ENCODE data around the gene SPAG6. TPM values are rescaled to one million over a fixed set of nuclear protein-coding genes. Genes with fewer than 3 reads are reported as not detected.

The SPAG6 gene
- total RNA-seq, 1 donor, result not detected

DNA sequence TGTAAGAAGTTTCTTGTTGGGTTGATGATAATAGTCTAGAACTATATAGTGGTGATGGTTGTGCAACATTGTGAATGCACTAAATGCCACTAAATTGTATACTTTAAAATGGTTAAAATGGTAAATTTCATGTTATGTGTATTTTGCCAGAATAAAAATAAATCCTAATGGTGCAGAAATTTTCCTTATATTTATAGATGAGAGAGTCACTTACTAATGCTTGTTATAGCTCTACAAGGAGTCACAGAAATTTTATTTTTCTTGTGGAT, 21.1 kb downstream of the SPAG6 start:
- no peak for TF ChIP-seq CTCF (IDR thresholded peaks at IDR 0.05; ENCODE audit: insufficient read depth, low read depth, low read length)

GRCh38 chr10:22366771-22367170, 21.5 kb downstream of the SPAG6 start:
- DNase-seq (ENCODE audit: low read depth), result no peak
- no peak for TF ChIP-seq CTCF (IDR thresholded peaks at IDR 0.05; ENCODE audit: insufficient read depth, low read depth, low read length)
- no peak overlapping the region for H3K4me3 ChIP-seq (ENCODE audit: low read depth, low read length)

More for the DNA sequence above, 21.1 kb downstream of the SPAG6 start:
- H3K4me3 ChIP-seq (ENCODE audit: low read depth, low read length), result no peak overlapping the region
- no peak for DNase-seq (ENCODE audit: low read depth)

GRCh38 chr10:22367471-22367870, 22.2 kb downstream of the SPAG6 start:
- no peak overlapping the region for H3K4me3 ChIP-seq (ENCODE audit: low read depth, low read length)
- TF ChIP-seq CTCF (IDR thresholded peaks at IDR 0.05; ENCODE audit: insufficient read depth, low read depth, low read length), result no peak
- no peak for DNase-seq (ENCODE audit: low read depth)

DNA sequence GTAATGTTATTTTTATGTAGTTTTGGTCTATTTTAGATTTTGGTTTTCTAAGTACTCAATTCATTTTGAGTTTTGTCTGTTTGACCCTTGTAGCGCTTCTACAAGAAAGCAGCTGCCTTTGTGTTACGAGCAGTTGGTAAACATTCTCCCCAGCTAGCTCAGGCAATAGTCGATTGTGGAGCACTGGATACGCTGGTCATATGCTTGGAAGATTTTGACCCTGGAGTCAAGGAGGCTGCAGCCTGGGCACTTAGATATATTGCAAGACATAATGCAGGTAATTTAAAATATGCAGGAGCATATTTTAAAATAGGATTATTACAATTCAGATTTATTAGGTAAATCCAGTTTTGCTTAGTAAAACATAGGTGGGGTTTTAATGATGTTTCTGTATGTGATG, 23.1 kb downstream of the SPAG6 start:
- H3K4me3 ChIP-seq (ENCODE audit: low read depth, low read length), result no peak overlapping the region
- no peak for DNase-seq (ENCODE audit: low read depth)
- TF ChIP-seq CTCF (IDR thresholded peaks at IDR 0.05; ENCODE audit: insufficient read depth, low read depth, low read length), result no peak

DNA sequence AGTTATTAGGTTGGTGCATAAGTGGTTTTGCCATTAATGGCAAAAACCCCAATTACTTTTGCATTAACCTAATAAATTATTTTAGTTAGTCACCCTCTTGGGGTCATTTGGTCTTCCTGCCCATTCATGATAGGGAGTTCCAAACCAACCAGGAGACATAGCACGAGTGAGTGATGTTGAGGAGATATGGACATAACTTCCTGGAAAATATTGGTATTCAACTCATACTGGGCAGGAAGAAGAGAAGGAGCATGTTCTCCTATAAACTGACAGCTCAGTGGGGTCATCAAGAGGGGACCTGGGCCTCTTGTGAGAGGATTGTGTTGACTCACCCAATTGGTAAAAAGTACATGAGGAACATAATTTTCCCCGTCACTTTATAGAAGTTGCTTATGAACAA, 23.7 kb downstream of the SPAG6 start:
- no peak for DNase-seq (ENCODE audit: low read depth)
- TF ChIP-seq CTCF (IDR thresholded peaks at IDR 0.05; ENCODE audit: insufficient read depth, low read depth, low read length), result no peak
- no peak overlapping the region for H3K4me3 ChIP-seq (ENCODE audit: low read depth, low read length)

DNA sequence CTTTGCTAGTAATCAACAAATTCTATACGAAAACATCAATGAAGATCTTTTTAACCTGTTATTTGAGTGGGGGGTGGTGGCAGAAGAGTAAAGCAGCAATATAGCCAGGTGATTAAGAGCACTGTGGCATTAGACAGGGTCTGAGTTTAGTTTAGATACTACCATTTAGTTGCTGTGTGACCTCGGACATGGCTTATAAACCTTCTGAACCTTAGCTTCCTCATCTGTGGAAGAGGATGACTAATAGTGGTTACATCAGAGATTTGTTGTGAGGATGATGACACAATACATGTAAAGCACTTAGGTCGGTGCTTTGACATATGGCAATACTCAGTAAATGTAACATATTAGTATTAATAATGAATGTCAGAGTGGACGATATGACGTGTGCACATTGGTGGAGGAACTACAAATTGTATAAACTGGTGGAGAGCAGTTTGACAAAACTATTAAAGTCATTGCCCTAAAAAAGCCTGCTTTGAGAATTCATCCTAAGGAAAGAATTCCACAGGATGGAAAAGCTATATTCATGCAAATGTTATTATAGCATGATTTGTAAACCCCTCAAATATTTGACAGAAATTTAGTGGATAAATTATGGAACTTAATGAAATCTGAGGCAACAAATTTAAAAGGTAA, 24.3 kb downstream of the SPAG6 start:
- H3K4me3 ChIP-seq (ENCODE audit: low read depth, low read length), result no peak overlapping the region
- DNase-seq (ENCODE audit: low read depth), result peak; percentile 46
- no peak for TF ChIP-seq CTCF (IDR thresholded peaks at IDR 0.05; ENCODE audit: insufficient read depth, low read depth, low read length)

- TF ChIP-seq CTCF (IDR thresholded peaks at IDR 0.05; ENCODE audit: insufficient read depth, low read depth, low read length), result no peak
- no peak overlapping the region for H3K4me3 ChIP-seq (ENCODE audit: low read depth, low read length)
- no peak for DNase-seq (ENCODE audit: low read depth)
Observed at GRCh38 chr10:22370320-22370719, 25.0 kb downstream of the SPAG6 start.

Data from fibroblast of villous mesenchyme (primary cell).